Kidney epithelial cell (primary cell): ENCODE data around the gene S1PR1. TPM values are rescaled to one million over a fixed set of nuclear protein-coding genes. Genes with fewer than 3 reads are reported as not detected.

Experiments used
- DNase-seq: peaks from one replicate; pipeline ENCODE4 v3.0.0-alpha.2; 2010; ENCODE audit warnings: low read depth
- H3K27me3 ChIP-seq: 2 replicates; pipeline ENCODE4 v1.6.0; 2011; ENCODE audit warnings: low read length; ENCODE audit not compliant: control insufficient read depth, insufficient read depth
- H3K36me3 ChIP-seq: 2 replicates; pipeline ENCODE4 v1.5.1; 2011; ENCODE audit warnings: low read length; ENCODE audit not compliant: control insufficient read depth, insufficient read depth
- H3K4me3 ChIP-seq: 2 replicates; pipeline ENCODE4 v1.5.1; 2011; ENCODE audit warnings: low read depth, mild to moderate bottlenecking, control low read depth, low read length
- CTCF ChIP-seq: IDR thresholded peaks from 2 replicates; pipeline ENCODE4 v1.5.1; 2011; ENCODE audit warnings: mild to moderate bottlenecking, moderate library complexity, low read length, control low read depth, inconsistent platforms; ENCODE audit not compliant: insufficient read depth, poor library complexity, severe bottlenecking
- total RNA-seq: library from RNA; depleted of rRNA; stranded (reverse); fragments of >200 nt; gene quantifications from 2 replicates; pipeline ENCODE4 v1.2.3, GENCODE V29; 2015

The S1PR1 gene
- total RNA-seq, 1 donor from 2014 or later = 2.7 TPM

- Histone ChIP-seq H3K36me3 (no peaks in the 10 kb centered on the region), H3K4me3 (no peak overlapping the region), H3K27me3 (no peaks in the 10 kb centered on the region)
- TF ChIP-seq CTCF = no peak
- DNase-seq = no peak
These were observed 22.9 kb downstream of the S1PR1 start for GRCh38 chr1:101259744-101260148.

- no peak overlapping the region for H3K4me3 ChIP-seq
- no peak for DNase-seq
- no peak for TF ChIP-seq CTCF
- no peaks in the 10 kb centered on the region for H3K27me3 ChIP-seq
- H3K36me3 ChIP-seq = no peaks in the 10 kb centered on the region
These were observed 23.9 kb downstream of the S1PR1 start for GRCh38 chr1:101260556-101261350.

- DNase-seq = no peak
- no peak for TF ChIP-seq CTCF
- Histone ChIP-seq H3K27me3 (no peaks in the 10 kb centered on the region), H3K4me3 (no peak overlapping the region), H3K36me3 (no peaks in the 10 kb centered on the region)
These were observed 24.8 kb downstream of the S1PR1 start for GRCh38 chr1:101261623-101262022.

GRCh38 chr1:101262060-101262459 is 25.2 kb downstream of the S1PR1 start:
- no peak for TF ChIP-seq CTCF
- no peak for DNase-seq
- no peaks in the 10 kb centered on the region for H3K36me3 ChIP-seq
- H3K27me3 ChIP-seq = no peaks in the 10 kb centered on the region
- H3K4me3 ChIP-seq = no peak overlapping the region

- TF ChIP-seq CTCF = no peak
- no peak for DNase-seq
- Histone ChIP-seq H3K4me3 (no peak overlapping the region), H3K36me3 (no peaks in the 10 kb centered on the region), H3K27me3 (no peaks in the 10 kb centered on the region)
These were observed 26.0 kb downstream of the S1PR1 start for GRCh38 chr1:101262630-101263348.
